GM18873 (cell line): Measurements from ENCODE around the gene C10orf90.

Source experiments
- ATAC-seq: cut with Tn5 transposase; IDR thresholded peaks from one replicate; pipeline ENCODE4 v1.9.1; 2021; ENCODE audit warnings: mild to moderate bottlenecking, moderate library complexity, moderate number of reproducible peaks; ENCODE audit not compliant: unreplicated experiment, low FRiP score

The C10orf90 gene

GRCh38 chr10:126675656-126676438, 5.4 kb upstream of the C10orf90 start:
- ATAC-seq, result no peak

- ATAC-seq, result no peak
Observed at GRCh38 chr10:126674741-126675515, 4.4 kb upstream of the C10orf90 start.

GRCh38 chr10:126673565-126673964, 3.1 kb upstream of the C10orf90 start:
- no peak for ATAC-seq

DNA sequence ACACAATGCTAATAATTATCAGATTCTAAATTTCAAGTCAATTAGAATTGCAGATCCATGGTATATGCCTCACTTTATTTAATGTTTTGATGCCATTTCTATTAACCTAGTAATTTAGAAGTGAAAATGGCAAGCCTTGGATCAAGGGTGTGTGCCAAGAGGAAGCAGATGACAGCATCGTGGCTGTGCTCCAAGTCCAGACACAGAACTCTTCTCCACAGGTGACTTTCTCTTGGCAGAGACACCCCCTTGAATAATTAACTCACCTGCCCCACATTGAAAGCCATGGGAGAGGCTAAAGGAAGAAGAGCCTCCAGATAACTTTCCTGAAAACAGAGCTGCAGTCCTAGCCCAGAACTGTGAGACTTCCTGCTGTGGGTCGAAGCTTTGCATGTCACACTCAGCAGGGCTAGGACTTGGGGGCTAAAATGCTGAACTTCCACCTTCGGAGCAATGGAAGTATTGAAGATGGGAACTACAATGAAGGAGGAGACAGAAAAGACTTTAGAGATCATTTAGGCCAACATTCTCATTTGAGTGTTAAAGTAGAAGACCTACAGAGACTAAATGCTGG, 996 bp upstream of the C10orf90 start:
- no peak for ATAC-seq

DNA sequence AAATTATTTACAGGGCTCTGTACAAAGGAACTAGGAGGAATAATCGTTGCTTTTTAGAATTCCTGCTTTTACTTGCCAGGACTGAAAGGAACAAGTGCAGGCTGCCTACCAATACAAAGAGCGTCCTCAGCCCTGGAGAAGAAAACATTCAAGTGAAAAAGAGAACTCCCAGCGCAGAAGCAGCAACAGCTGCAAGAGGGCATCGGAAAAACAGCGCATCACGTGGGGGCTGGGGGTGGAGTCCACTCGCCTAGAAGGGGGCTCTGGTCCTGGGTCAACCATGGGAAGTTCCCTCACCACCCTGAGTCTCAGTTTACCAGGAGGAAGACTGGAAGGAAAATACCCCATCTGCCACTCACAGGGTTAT, 385 bp upstream of the C10orf90 start:
- ATAC-seq, result no peak

DNA sequence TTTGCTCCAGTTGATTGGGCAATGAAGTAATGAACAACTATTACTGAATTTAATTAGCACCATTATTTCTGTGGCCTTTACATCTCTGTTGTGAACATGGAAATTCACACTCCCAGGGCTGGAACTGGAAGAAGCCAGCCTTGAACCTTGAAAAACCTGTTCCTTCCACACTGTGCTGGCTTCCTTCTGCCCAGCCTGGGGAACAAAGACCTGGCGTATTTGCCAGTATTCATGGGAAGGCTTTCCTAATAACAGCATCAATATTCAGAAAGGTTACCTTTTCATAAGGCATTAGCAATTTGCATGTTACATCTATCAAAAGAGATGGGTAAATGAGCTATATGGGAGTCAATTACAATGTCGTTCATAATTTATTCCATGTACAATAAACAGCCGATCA, 1.3 kb downstream of the C10orf90 start:
- ATAC-seq, result no peak

DNA sequence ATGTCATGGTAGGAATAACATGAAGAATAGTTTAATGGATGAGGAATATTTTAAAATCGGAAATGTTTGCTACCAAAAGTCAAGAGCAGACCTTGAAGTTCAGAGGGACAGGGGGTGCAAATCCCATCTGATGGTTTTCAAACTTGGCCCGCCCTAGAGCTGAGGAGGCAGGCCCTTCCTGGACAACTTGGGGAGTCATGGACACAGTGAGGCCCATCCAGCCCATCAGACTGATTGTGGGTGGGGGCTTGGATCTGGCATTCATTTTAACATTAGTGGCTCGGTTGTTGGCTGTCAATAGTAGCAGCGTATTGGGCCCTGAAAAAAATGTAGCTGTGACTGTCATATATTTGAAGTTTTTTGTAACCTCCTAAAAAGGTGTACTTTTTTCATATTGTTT, 2.0 kb downstream of the C10orf90 start:
- no peak for ATAC-seq

- ATAC-seq, result no peak
Observed at GRCh38 chr10:126667568-126667967, 2.9 kb downstream of the C10orf90 start.

GRCh38 chr10:126665207-126665606, 5.3 kb downstream of the C10orf90 start:
- ATAC-seq, result no peak

GRCh38 chr10:126663880-126664279, 6.6 kb downstream of the C10orf90 start:
- ATAC-seq, result no peak

DNA sequence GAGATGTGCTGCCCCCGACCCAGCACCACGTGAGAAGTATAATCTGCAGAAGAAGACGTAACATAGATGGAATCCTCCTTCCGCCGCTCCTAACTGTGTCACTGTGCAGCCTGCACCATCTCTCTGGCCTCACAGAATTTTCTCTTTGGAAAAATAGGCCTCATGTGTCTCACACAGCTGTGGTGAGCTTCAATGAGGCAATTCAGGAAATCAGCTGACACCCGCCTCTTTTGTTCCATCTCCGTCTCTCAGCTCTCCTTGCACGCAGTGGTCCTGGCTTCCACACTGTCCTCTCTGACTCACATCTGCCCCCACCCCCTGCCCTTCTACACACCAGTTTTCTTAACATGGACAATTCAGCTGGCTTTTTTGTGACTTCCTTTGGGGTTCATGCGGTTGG, 7.2 kb downstream of the C10orf90 start:
- no peak for ATAC-seq

DNA sequence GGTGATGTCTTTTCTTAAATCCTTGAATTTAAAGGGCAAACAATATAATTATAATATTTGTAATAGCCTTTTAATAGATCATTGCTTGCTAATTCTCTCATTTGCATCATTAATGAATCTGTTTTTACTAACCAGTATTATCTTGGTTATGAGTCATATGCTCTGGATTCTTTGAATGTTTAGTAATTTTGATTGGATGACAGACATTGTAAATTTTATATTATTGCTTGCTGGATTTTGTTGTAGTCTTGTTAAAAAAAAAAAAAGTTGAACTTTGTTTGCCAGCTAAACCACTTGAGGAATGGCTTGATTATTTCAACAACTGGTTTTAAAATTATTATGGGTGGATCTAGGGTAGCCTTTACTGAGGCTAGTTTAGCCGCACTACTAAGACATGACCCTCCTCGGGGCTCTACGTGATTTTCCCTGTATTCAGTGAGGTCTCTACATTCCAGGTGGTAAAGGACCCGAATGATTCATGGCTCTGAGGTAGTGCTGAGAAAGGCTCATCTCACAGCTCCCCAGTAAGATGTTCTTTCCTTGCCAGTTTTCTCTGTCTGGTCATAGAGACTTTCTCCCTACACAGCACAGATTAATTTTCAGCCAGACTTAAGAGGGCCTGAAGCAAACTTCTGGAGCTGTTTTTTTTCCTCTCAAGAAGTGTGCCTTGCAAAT, 8.5 kb downstream of the C10orf90 start:
- no peak for ATAC-seq

GRCh38 chr10:126661356-126661755, 9.1 kb downstream of the C10orf90 start:
- ATAC-seq, result no peak

DNA sequence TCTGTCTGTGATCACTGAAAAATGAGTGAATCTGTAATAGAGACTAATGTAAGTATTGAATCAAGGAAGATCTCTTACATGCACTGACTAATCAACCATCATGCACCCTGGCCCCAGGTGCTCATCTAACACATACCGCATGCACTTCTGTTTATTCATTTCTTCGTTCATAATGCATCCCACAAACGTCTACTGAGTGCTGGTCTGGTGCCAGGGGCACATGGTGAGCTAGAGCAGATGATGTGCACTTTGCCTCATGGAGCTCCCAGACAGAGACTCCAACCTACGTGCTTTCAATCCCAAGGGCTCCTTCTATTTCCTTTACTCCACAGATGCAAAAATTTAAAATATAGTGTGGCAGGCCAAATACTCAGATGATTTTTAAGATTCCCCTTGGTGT, 10.7 kb downstream of the C10orf90 start:
- no peak for ATAC-seq

GRCh38 chr10:126658928-126659327, 11.6 kb downstream of the C10orf90 start:
- ATAC-seq, result no peak

- no peak for ATAC-seq
Observed at GRCh38 chr10:126654579-126654978, 15.9 kb downstream of the C10orf90 start.

DNA sequence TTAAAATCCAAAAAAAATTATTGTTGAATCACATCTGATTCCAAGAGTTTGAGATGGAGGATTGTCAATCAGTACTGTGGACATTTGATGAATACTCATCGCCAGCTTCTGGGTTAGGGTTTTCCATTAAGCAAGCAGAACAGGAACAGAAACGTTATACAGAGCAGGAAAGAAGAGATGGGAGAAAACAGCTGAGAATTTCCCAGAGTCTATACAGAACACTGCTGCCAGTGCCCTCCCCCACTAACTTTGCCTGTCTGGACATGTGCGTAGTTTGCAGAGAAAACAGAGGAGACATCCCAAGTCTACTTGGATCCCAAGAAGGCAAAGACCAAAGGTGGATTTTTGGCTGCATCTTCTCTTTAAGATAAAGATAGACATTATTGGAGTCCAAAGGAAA, 19.0 kb downstream of the C10orf90 start:
- no peak for ATAC-seq

- ATAC-seq, result no peak
Observed at GRCh38 chr10:126650161-126650560, 20.3 kb downstream of the C10orf90 start.

GRCh38 chr10:126647116-126647515, 23.4 kb downstream of the C10orf90 start:
- no peak for ATAC-seq

DNA sequence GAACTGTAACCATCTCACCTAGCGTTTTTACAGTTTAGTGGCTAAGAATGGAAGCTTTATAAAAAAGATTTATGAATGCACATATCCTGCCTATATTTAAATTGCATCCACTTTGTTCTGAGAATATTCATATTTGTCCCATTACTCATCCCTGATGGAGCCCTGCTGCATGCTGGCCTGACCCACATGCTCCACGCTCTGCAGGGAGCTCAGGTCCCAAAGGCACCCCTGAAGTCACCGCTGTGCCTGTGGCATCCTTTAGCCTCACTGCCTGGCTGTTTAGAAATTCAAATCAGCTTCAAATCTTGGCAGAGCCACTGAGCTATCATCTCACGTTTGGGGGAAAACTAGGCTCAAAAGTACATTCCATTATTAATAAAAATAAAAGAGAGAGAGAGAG, 24.4 kb downstream of the C10orf90 start:
- ATAC-seq, result no peak

GRCh38 chr10:126640401-126640800, 30.1 kb downstream of the C10orf90 start:
- no peak for ATAC-seq
